A549 (cell line): ENCODE data around the gene N4BP2L2. TPM values are rescaled to one million over a fixed set of nuclear protein-coding genes. Genes with fewer than 3 reads are reported as not detected.

Experiments used
- ATAC-seq, 2 experiments: fragments of 200-7000 bp in 1 of 2; fragments of >200 bp in 1 of 2; cut with Nextera tagmentation in 1 of 2; cut with Tn5 transposase in 1 of 2; 3 replicates each; pipeline versions ENCODE4 v1.8.0 to v1.9.1; 2018 to 2020; ENCODE audit warnings: mild to moderate bottlenecking in 1 of 2, moderate library complexity in 1 of 2
- CTCF ChIA-PET: fragments of 300-600 bp; sonication (Branson Sonifier 250); formaldehyde crosslinking; extraction: SDS; loops from one replicate; lab custom pipeline; 2021; ENCODE audit warnings: antibody characterized with exemption, inconsistent platforms; lab: Yijun Ruan, JAX
- POLR2A ChIA-PET: fragments of 350-600 bp; formaldehyde crosslinking; extraction: SDS; loops from one replicate; lab custom pipeline; 2021; ENCODE audit warnings: antibody characterized with exemption, inconsistent platforms; lab: Yijun Ruan, JAX
- DNase-seq, 2 experiments: peaks; one replicate each; pipeline versions ENCODE4 v3.0.0 to v3.0.0-alpha.2; 2011 to 2016; ENCODE audit warnings: low read depth in 1 of 2, low spot score in 1 of 2
- FAIRE-seq: peaks from 2 replicates; lab custom pipeline; 2011; peaks lifted over from hg19 to GRCh38; lab: Jason Lieb, UNC
- H3K27ac ChIP-seq, 2 experiments: fragments of >200 bp; sonication (Bioruptor Twin); formaldehyde crosslinking; 3 replicates each; pipeline ENCODE4 v1.5.1; 2016 to 2017
- H3K4me1 ChIP-seq: fragments of >200 bp; sonication (Bioruptor Twin); formaldehyde crosslinking; 3 replicates; pipeline ENCODE4 v1.6.1; 2016
- H3K4me2 ChIP-seq: fragments of >200 bp; sonication (Bioruptor Twin); formaldehyde crosslinking; 3 replicates; pipeline ENCODE4 v1.6.1; 2016
- H3K4me3 ChIP-seq: fragments of >200 bp; sonication (Bioruptor Twin); formaldehyde crosslinking; 3 replicates; pipeline ENCODE4 v1.5.1; 2016
- H3K9me3 ChIP-seq: fragments of >200 bp; sonication (Bioruptor Twin); formaldehyde crosslinking; 3 replicates; pipeline ENCODE4 v1.6.1; 2016
- BCL3 ChIP-seq: fragments of >200 bp; sonication (Bioruptor Twin); formaldehyde crosslinking; IDR thresholded peaks from 3 replicates; pipeline ENCODE4 v1.6.1; 2016
- CTCF ChIP-seq: fragments of >200 bp; sonication (Bioruptor Twin); formaldehyde crosslinking; IDR thresholded peaks from 3 replicates; pipeline ENCODE4 v1.5.1; 2016
- EHF ChIP-seq: fragments of 250-450 bp; sonication (Bioruptor Pico); IDR thresholded peaks from 2 replicates; pipeline ENCODE4 v1.5.0; 2020; ENCODE audit warnings: mild to moderate bottlenecking
- EHMT2 ChIP-seq: fragments of 200-600 bp; sonication (generic); IDR thresholded peaks from 2 replicates; pipeline ENCODE4 v1.6.1; 2016; ENCODE audit warnings: antibody characterized with exemption, low read depth, mild to moderate bottlenecking, moderate library complexity
- FOSB ChIP-seq: fragments of 250-450 bp; sonication (Bioruptor Pico); IDR thresholded peaks from 2 replicates; pipeline ENCODE4 v1.5.0; 2020; ENCODE audit warnings: mild to moderate bottlenecking, moderate library complexity
- HEYL ChIP-seq: fragments of 250-450 bp; sonication (Bioruptor Pico); IDR thresholded peaks from 2 replicates; pipeline ENCODE4 v1.8.0; 2021; ENCODE audit warnings: mild to moderate bottlenecking, moderate library complexity
- HMGXB4 ChIP-seq: fragments of 250-450 bp; sonication (Bioruptor Pico); IDR thresholded peaks from 2 replicates; pipeline ENCODE4 v1.5.0; 2021; ENCODE audit warnings: mild to moderate bottlenecking, moderate library complexity, borderline replicate concordance
- HOXB13 ChIP-seq: fragments of 250-450 bp; sonication (Bioruptor Pico); IDR thresholded peaks from 2 replicates; pipeline ENCODE4 v1.5.0; 2020; ENCODE audit warnings: low read depth, mild to moderate bottlenecking, moderate library complexity
- HOXB5 ChIP-seq: fragments of 250-450 bp; sonication (Bioruptor Pico); IDR thresholded peaks from 2 replicates; pipeline ENCODE4 v1.5.0; 2020; ENCODE audit warnings: mild to moderate bottlenecking, moderate library complexity
- JUNB ChIP-seq: fragments of >200 bp; sonication (Bioruptor Twin); formaldehyde crosslinking; IDR thresholded peaks from 2 replicates; pipeline ENCODE4 v1.6.1; 2016
- KDM5A ChIP-seq: fragments of 200-600 bp; sonication (generic); IDR thresholded peaks from 2 replicates; pipeline ENCODE4 v1.6.1; 2016; ENCODE audit warnings: antibody characterized with exemption, mild to moderate bottlenecking
- MAFK ChIP-seq: fragments of 450-650 bp; IDR thresholded peaks from 2 replicates; pipeline ENCODE4 v1.6.1; 2014; ENCODE audit not compliant: partially characterized antibody
- MAX ChIP-seq: IDR thresholded peaks from 2 replicates; pipeline ENCODE4 v1.6.1; 2012
- NFE2L2 ChIP-seq: fragments of 150-350 bp; conservative IDR thresholded peaks from 2 replicates; pipeline ENCODE4 v1.6.1; 2014; ENCODE audit warnings: low read length
- NPAS2 ChIP-seq: fragments of 250-450 bp; sonication (Bioruptor Pico); IDR thresholded peaks from 2 replicates; pipeline ENCODE4 v1.8.0; 2022; ENCODE audit warnings: mild to moderate bottlenecking, moderate library complexity, borderline replicate concordance
- NR3C1 ChIP-seq: fragments of >200 bp; sonication (Bioruptor Twin); formaldehyde crosslinking; IDR thresholded peaks from 3 replicates; pipeline ENCODE4 v1.6.1; 2017
- REST ChIP-seq: fragments of 200-600 bp; sonication (generic); IDR thresholded peaks from 2 replicates; pipeline ENCODE4 v1.6.1; 2016; ENCODE audit warnings: antibody characterized with exemption, mild to moderate bottlenecking, moderate library complexity
- RNF2 ChIP-seq: fragments of 200-600 bp; sonication (generic); IDR thresholded peaks from 2 replicates; pipeline ENCODE4 v1.6.1; 2016; ENCODE audit warnings: low read depth, mild to moderate bottlenecking, antibody characterized with exemption, moderate library complexity, borderline replicate concordance
- SREBF2 ChIP-seq: fragments of 450-650 bp; IDR thresholded peaks from 2 replicates; pipeline ENCODE4 v1.6.1; 2014; ENCODE audit warnings: mild to moderate bottlenecking, moderate library complexity
- ZC3H11A ChIP-seq: fragments of 450-650 bp; IDR thresholded peaks from 2 replicates; pipeline ENCODE4 v1.6.1; 2014; ENCODE audit warnings: antibody characterized with exemption, mild to moderate bottlenecking
- ZFP36 ChIP-seq: fragments of 450-650 bp; IDR thresholded peaks from 2 replicates; pipeline ENCODE4 v1.6.1; 2014; ENCODE audit warnings: borderline replicate concordance; ENCODE audit not compliant: partially characterized antibody
- WGBS: methylation state at CpG from one replicate; pipeline ENCODE4 v1.1.6; 2017; ENCODE audit errors: missing lambda C conversion rate; 5-methylcytosine and 5-hydroxymethylcytosine counted together
- polyA plus RNA-seq, 4 experiments: library from polyadenylated mRNA; depleted of rRNA in 3 of 4; stranded (reverse); fragments of >200 nt; fragmentation: RNase III in 1 of 4; extraction: RNeasy Plus Mini Kit Qiagen cat#74134 plus additional on column Dnase treatment in 1 of 4; gene quantifications; 2 replicates in 3 of 4; 3 replicates in 1 of 4; pipeline ENCODE4 v1.2.3, GENCODE V29; 2011 to 2017

The N4BP2L2 gene
- polyA plus RNA-seq, 2 of the 4 experiments (the other 2 are of a cell fraction), result 29.3 to 56.2 TPM

GRCh38 chr13:32545083-32545482 lies 6.5 kb upstream of the N4BP2L2 start:
- ChIA-PET POLR2A (no interaction called here), CTCF (interaction anchor here (1.4 kb wide), 1 partner anchor 41 kb away, joined by 4 read pairs; the partner anchor contains the start of gene PDS5B)
- DNase-seq (no peak), FAIRE-seq (no peak), ATAC-seq (no peak)
- no peaks in the 10 kb centered on the region for H3K9me3 ChIP-seq
- H3K4me3 ChIP-seq, result no peak overlapping the region
- no peak overlapping the region for H3K27ac ChIP-seq
- no peaks in the 10 kb centered on the region for H3K4me1 ChIP-seq
- WGBS, result 82% methylated on average over 2 of the region's 2 CpGs
- H3K4me2 ChIP-seq, result no peak overlapping the region
- TF ChIP-seq HEYL (CRISPR knock-in tag) (no peak), ZC3H11A (peak; percentile 34; the same call in 1 of the 2 replicates), RNF2 (no peak)

- ATAC-seq (no peak), FAIRE-seq (no peak), DNase-seq (no peak)
- H3K9me3 ChIP-seq, result no peaks in the 10 kb centered on the region
- ChIA-PET CTCF (no interaction called here), POLR2A (no interaction called here)
- TF ChIP-seq NR3C1 (no peak), ZFP36 (no peak), HOXB13 (CRISPR knock-in tag) (no peak), HOXB5 (no peak), ZC3H11A (no peak), SREBF2 (no peak), KDM5A (no peak), RNF2 (no peak), NFE2L2 (no peak), EHMT2 (no peak), REST (no peak), CTCF (no peak), BCL3 (no peak), HMGXB4 (CRISPR knock-in tag) (no peak), MAFK (no peak), MAX (no peak), EHF (no peak), NPAS2 (CRISPR knock-in tag) (no peak), JUNB (no peak), FOSB (no peak)
- H3K4me1 ChIP-seq, result peaks cover 2% of the 10 kb centered on the region; the same call in 2 of the 3 replicates
- H3K27ac ChIP-seq, result no peak overlapping the region
- no peak overlapping the region for H3K4me3 ChIP-seq
- WGBS, result 47% methylated on average over 2 of the region's 2 CpGs
- no peak overlapping the region for H3K4me2 ChIP-seq
Observed at GRCh38 chr13:32542221-32542620, 3.6 kb upstream of the N4BP2L2 start.
